ENCODE data around the gene TMEM203.
A peak's percentile ranks its signal among the peaks of the same experiment; 100 is the strongest.
"Not testable (repeated sequence)": the region's sequence is repeated elsewhere in the genome, so short reads cannot be mapped to it uniquely, and the experiment has no call there.

The TMEM203 gene, protein sequence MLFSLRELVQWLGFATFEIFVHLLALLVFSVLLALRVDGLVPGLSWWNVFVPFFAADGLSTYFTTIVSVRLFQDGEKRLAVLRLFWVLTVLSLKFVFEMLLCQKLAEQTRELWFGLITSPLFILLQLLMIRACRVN

DNA sequence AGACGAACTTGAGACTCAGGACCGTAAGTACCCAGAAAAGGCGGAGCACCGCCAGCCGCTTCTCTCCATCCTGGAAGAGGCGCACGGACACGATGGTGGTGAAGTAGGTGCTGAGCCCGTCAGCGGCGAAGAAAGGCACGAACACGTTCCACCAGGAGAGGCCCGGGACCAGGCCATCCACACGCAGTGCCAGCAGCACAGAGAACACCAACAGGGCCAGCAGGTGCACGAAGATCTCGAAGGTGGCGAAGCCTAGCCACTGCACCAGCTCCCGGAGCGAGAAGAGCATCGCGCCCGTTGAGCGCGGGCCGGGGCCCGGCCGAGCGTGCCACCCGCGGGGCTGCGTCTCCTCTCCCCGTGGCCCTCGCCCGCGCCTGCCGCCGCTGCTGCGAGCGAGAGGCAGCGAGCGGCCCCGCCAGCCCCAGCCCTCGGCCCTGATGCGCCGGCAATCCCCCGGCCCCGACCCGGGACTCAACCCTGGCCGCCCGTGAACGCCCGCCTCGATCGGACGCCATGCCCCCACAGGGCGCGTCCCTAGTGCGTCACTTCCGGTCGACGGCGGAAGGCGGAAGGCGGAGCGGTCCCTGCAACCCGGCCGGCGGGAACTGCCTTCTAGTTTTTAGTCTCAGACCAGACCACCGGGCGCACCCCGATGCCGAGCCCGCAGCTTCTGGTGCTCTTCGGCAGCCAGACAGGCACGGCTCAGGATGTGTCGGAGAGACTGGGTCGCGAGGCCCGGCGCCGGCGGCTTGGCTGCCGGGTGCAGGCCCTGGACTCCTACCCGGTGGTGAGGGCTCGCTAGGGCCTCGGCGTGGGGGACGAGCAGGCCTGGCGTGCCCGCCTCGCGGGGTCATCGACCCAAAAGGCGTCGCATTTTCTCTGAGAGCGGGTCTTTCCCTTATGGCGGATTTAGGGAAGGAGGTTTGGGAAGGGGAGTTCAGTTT is at the start of gene TMEM203, which contains the start of gene NDOR1:
Gene TMEM203 (minus strand): TSS at position 523 of the 944 bp plus-strand sequence. CDS start 234 bp downstream, at position 289.
Gene NDOR1 (plus strand): TSS at position 575 of the 944 bp plus-strand sequence. CDS start 78 bp downstream, at position 653.
- DNase-seq (ENCODE audit: low spot score) (peak; percentile 64), FAIRE-seq (no peak)

DNA sequence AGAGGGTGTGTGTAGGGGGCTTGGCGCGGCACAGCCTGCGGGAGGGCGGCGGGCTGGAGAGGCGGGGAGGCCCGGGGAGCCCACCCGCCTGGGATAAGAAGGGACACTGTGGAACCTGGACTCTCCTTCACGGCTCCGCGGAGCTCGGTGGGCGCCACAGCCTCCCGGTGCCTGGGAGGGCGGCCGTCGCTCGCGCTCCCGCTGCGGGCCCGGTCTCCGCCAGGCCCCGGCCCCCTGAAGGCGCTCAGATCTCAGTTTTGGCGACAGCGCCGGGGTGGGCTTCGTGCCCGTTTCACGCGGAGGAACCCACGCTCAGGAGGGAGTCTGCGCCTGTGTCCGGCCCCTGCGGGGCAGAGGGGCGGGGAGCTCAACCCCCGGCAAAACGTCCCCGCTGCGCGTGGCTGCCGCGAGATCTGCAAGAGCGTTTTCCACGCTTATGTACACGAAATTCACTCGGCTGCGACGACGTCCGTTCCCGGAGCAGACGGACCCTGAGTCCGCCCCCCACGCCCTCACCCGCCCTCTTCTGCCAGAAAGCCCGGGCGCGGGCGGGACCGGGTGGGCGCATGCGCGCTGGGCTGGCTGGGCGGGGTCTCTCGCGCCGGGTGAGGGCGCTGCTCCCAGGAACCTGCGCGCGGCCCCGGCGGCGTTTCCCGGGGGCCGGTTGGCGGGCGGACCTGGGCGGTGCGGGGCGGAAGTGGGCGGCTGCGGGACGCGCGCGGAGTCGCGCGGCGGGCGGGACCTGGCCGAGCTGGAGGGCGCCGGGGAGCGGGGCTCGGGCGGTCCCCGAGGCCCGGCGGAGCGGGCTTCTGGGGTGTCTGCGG is 49.4 kb upstream of the TMEM203 start, which contains the start of gene NELFB:
Gene NELFB (plus strand): TSS at position 704 of the 824 bp plus-strand sequence.
- no peak for FAIRE-seq
- peak; percentile 82 for DNase-seq (ENCODE audit: low spot score)

DNA sequence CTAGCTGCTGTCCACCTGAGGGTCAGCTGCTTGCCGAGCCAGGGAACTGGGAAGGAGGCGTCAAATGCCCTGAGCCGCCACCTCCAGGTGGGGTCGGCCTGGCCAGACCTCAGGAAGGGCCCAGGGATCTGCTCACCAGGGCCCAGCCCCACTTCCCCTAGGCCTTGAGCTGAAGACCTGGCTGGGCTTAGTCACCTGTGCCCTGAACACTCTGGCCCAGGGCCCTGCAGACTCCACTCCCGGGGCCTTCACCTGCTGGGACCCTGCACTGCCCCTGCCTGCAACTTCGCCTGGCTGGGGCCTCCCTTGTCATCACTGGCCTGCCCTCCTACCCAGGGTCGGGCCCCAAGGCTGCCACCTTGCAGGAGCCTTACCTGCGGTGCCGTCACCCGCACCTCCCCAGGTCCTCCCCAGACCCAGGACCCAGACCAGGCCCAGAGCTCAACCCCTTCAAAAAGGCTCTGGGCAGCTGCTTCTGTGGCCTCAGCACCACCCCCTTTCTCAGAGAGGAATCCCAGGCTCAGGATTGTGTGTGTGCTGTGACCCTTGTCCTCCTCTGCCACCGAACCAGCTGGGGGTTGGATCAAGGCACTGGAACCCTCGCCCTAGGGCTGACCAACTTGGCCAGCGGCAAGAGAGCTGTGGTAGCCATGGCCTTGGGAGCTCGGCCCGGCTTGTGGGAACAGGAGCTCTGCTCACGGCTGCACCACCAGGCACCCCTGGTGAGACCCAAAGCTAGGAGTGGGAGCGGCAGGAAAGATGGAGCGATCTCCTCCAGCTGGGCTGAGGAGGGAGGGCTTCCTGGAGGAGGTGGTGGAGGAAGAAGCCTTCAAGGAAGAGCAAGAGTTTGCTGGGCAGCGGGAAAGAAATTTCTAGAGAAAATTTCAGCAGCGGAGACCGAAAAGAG is 48.5 kb upstream of the TMEM203 start:
- peak; percentile 9 for DNase-seq (ENCODE audit: low spot score)
- FAIRE-seq = no peak

DNA sequence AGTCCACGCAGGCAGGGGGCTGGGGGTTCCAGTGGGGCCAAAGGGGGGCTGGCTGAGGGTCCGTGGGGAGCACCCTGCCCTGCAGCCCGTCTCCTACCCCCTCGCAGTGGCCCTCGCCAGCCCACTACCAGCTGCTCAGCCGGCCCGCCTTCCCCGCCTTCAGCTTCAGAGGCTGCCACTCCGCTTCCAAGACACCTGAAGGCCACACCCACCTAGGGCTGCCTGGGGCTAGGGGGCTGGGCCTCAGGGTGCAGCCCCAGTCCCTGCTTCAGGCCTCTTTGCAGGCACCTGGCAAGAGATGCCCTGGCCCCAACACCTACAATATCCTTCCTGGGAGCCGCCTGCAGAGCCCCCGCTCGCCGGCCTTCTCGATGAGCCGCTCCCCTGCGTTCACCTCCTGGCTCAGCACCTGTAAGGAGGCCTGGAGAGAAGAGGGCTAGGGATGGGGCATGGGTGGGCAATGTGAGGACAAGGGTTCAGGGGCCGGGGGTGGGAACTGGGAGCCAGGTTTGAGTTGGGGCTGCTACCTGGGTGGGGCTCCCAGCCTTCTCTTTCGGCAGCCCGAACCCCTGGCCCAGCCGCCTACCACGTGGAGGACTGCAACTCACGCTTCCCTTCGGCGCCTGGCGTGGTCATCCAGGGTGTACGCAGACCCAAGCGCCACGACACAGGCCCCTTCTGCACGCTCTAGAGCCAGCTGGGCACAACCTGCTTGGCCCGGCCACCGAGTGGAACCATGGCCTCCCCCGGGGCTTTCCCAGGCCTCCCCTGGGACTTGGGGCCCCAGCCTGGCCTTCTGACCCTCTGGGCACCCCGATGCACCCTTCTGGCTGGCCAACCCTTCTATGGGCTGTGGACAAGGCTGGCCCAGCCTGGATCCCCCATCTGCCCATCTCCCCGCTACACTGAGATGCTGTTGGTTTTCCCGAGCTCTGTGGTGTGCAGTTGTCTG is 47.4 kb upstream of the TMEM203 start:
- DNase-seq (ENCODE audit: low spot score) = no peak
- no peak for FAIRE-seq

DNA sequence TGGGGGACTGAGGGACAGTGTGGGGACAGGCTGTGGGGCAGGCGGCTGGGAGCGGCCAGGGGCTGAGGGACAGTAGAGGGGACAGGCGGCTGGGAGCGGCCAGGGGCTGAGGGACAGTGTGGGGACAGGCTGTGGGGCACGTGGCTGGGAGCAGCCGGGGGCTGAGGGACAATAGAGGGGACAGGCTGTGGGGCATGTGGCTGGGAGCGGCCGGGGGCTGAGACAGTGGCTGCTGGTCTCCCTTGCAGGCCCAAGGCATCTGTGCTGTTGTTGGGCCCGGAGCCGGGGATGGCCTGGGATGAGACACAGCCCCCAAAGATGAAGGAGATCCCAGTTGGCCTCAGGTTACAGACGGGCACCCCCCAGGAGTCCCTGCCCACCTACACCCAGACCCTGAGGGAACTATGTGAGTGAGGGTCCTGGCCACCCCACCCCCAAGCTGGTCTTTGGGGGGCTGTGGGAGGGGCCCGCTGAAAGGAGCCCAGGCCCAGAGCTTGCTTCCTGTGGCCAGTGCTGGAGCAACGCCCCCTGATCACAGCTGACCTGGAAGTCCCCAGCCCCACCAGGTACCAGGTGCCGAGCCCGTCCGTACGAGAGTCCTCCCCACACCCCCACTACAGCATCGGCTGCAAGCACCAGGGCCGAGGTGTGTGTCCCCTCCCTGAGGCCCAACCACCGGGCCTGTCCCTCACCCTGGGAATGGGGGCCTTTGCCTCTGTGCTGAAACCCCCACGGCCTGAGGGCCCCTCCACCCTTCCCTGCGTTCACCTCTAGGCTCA is 46.2 kb upstream of the TMEM203 start:
- DNase-seq (ENCODE audit: low spot score) (no peak), FAIRE-seq (no peak)

DNA sequence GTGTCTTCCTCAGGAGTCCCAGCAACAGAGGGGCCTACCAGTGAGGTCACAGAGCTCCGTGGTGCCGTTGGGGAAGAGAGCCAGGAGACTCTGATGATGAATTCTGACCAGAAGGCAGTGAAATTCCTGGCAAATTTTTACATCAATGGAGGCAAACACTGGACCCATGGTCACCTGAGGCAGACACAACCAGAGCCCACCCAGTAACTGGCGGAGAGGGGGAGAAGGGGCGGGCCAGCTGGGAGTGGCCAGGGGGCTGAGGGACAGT is 45.7 kb upstream of the TMEM203 start, which contains the start of gene STPG3:
Gene STPG3 (plus strand): TSS at position 93 of the 268 bp plus-strand sequence. CDS start 1 bp downstream, at position 94.
- DNase-seq (ENCODE audit: low spot score) = no peak
- FAIRE-seq = no peak

DNA sequence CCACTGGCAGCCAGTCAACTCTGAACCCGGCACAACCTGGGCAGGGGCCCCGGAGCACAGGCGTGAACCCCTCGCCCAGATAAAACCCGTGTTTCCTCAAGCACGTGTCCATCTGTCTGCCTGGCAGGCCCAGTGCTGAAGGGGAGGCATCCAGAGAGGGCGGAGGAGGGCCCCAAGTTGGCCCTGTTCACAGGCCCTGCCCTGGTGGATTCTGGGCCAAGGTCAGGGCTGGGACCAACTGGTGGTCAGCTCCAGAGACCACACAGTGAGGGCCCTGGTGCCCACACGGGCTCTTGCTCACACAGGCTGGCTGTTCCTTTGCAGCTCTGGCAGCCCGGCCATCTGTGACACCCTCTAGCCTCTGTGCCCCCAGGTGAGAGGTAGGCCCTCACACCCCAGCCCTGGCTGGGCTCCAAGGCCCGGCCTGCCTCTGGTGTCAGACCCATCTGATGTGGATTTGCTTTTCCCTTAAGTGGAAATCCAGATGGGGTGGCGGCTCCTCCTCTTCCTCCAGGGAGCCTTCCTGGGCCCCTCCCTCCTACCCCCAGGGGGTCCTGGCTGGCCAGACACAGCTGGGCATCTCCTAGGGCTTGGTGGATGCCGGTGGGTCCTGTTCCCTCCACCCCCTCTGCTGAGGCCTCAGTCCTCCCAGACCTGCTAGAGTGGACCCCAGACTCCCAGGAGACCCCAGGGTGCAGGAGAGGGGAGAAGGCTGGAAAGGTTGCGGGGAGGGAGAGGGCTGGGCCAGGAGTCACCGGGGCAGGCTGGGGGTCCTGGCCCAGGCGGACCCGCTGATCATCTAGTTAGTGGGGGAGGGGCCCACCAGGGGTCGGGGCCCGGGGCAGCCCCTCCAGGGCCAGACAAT is 45.1 kb upstream of the TMEM203 start:
- no peak for FAIRE-seq
- no peak for DNase-seq (ENCODE audit: low spot score)

DNA sequence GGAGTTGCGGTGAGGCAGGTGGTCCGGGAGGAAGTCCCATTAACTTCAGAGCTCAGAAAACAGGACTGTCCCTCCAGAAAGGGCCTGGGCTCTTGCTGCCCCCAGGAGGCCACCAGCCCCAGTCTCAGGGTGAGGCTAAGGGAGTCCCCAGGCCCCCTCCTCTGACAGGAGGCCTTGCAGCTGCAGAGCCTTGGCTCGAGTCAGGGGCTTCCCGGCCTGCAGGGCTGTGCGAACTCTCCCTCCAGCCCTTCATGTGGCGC is 42.4 kb upstream of the TMEM203 start:
- no peak for FAIRE-seq
- DNase-seq (ENCODE audit: low spot score) = no peak

DNA sequence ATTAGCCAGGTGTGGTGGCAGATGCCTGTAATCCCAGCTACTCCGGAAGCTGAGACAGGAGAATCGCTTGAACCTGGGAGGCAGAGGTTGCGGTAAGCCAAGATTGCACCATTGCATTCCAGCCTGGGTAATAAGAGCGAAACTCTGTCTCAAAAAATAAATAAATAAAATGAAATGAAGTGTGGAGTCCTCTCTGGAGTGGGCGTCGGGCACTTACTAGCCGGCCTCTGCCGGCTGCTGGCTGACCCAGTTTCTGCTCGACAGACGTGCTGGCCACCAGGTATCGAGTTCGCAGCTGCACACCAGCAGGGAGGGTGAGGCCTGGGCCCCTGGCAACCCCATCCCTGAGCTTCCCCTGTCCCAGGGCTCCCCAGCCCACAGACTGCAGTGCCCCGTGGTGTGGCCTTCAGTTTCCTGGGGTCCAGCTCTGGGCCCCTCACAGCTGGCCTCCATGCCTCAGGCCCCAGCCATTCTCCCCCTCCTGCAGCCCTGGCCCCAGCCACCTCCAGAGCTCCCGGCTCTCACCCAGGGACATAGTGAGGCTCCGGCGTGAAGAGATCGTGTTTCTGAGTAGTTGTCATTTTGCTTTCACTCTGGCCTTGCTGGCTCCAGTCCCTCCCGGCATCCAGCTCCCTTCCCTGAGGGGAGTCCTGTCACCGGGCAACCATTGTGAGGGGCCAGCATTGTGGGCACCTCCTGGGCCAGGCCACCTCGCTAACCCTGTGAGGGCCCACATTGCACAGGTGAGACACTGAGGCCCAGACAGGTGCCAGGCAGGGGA is 41.9 kb upstream of the TMEM203 start:
- no peak for FAIRE-seq
- DNase-seq (ENCODE audit: low spot score) = no peak

DNA sequence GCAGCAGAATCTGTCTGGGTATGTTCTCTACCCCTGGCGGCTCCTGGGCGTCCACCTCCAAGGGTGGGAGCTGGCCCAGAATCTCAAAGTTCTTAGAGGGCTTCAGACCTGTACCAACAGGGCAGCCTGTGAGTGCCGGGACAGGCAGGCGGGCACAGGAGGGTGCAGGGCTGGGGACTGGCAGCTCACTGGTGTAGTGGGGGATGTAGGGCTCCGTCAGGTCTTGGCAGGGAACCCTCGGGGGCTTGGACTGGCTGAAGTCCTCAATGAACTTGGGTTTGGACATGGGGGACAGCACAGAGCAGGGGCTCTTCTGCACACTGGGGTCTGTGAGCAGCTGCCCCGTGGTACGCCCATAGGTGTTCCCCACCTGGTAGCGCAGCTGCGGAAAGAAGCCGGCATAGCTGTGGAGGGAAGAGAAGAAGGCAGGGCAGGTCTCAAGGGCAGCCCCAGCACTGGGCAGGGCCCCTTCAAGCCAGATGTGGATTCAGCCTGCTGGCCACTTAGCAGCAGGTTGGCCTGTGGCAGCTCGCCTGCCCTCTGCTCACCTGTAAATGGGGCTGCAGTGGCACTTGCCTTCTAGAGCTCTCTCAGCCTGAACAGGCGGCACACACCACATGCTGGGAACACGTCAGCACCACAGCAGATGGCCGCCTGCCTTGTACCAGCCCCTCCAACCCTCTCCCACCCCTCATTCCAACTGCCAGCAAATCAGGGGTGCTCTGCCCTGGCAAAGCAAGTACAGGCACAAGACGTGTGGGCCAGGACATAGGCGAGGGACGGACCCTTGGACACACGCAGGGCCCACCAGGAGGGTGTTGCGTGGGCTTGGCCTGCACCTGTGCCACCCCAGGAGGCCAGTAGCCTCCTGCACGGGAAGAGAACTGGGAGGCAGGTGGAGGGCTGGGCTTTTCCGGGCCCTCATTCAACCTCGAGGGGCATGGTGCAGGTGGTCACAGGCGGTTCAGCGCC is 40.3 kb upstream of the TMEM203 start:
- FAIRE-seq (no peak), DNase-seq (ENCODE audit: low spot score) (no peak)

DNA sequence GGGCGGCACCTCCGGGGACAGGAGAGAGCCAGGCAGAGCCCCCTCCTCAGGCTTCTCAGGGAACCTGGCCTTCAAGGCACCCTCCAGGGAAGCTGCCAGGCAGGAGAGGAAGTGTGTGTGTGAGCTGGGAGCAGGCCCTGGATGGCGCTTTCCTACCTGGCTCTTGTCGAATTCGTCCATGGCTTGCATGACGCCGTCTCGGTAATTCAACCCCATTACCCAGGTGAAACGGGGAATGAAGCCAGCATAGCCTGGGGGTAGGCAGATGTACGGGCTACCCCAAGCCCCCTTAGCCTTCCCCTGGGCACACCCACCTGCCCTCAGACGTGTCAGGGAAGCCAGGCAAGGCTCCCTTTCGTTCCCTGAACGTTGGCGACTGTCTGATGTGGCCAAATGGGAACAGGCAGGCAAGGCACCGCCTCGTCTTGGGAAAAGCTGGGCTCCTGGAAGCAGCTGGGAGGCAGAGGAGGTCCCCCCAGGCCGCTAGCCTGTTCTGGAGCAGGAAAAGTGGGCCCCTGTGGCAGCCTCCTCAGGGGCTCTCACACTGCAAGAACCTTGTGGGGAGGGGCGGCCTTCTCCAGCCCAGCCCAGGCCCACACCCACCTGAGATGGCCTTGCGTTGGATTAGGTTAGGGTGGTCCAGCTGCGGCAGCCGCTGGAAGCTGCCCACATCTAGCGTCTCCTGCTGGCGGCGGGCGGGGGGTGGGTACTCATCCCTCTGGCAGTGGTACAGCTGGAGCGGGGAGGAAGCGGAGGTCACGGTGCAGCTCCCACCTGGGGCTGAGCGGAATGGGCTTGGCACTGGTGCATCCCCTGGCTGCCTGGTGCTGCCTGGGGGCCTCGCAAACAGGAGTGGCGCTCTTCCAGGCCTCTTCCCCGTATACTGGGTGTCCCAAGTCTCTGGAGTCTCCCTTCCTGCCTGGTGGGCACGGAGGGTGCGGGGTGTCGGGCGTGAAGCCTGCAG is 39.3 kb upstream of the TMEM203 start:
- no peak for FAIRE-seq
- DNase-seq (ENCODE audit: low spot score) = no peak

DNA sequence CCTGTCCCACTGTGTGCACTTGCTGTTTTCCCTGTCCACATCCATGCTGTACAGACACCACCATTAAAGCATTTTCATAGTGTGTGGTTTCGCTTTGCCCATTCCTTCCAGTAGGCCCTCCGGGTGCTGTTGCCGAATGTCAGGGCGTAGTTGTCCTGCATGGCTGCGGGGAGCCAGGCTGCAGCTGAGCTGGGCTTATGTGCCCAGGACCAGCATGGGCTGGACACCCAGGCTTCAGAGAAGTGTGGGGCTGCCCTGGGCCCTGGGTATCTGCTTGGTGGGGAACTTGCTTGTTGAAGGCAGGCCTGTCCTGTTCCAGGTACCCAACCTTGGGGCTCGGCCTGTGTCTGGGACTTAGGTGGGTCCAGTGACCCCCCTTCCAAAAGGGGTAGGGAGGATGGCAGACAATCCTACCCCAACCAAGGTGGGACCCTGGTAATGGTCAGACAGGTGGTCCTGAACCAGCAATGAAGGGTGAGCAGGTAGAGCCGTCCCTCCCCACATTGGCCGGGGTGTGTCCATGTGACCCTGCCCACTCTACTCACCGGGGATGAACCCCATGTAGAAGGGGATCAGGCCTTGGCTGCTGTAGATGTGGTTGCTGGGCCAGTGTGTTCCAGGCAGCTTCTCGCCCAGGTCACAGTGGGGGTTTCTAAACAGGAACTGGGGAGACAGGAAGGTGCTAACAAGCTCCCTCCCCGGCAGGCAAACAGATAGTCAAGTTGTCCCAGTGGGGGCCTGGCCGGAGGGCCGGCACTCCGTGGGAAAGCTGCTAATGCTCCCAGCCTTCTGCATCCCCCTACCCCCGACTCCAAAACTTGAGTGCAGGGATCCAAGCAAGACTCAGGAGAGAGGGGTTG is 38.4 kb upstream of the TMEM203 start:
- peak; percentile 16 for DNase-seq (ENCODE audit: low spot score)

DNA sequence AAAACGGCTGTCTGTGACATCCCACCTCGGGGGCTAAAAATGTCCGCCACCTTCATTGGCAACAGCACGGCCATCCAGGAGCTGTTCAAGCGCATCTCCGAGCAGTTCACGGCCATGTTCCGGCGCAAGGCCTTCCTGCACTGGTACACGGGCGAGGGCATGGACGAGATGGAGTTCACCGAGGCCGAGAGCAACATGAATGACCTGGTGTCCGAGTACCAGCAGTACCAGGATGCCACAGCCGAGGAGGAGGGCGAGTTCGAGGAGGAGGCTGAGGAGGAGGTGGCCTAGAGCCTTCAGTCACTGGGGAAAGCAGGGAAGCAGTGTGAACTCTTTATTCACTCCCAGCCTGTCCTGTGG is 37.8 kb upstream of the TMEM203 start:
- DNase-seq (ENCODE audit: low spot score); FAIRE-seq: not testable (repeated sequence)

More for the DNA sequence above, 38.4 kb upstream of the TMEM203 start:
- FAIRE-seq = no peak
